Subcutaneous adipose tissue (tissue), 4 donors: ENCODE results near the gene TBC1D20. TPM values are rescaled to one million over a fixed set of nuclear protein-coding genes. Genes with fewer than 3 reads are reported as not detected.

Experiments
- total RNA-seq, 4 donors: library from RNA; depleted of rRNA; stranded (reverse); fragments of >200 nt; gene quantifications; one replicate each; pipeline ENCODE4 v1.1.0, GENCODE V29; 2016
- TF ChIP-seq, protein P1 (sequence below): fragments of 450-650 bp; IDR thresholded peaks from one replicate; pipeline ENCODE4 v1.5.1; 2016; ENCODE audit warnings: low read depth, mild to moderate bottlenecking, control low read depth, antibody characterized with exemption, moderate library complexity

Gene TBC1D20
- total RNA-seq, 4 donors from 2014 or later, result 36.9 to 54.5 (median 44.6) TPM

DNA sequence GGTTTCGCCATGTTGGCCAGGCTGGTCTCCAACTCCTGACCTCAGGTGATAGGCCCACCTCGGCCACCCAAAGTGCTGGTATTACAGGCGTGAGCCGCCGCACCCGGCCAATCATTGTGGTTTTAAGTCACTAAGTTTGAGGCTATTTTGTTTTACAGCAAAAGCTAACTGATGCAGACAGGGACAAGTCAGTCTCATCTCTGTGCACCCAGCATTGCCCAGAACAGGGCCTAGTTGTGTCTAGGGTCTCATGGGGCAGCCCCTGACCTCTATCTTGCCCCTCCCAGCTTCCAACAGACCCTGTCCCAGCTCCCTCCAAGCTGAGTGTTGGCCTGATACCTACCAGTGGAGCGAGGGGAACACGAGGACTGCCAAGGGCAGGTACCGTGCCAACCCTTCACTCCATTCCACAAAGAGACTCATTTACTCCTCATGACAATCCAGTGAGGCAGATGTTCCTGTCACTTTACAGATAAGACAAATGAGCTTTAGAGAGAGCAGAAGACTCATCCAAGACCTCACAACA is 63.1 kb downstream of the TBC1D20 start:
- TF ChIP-seq, protein P1, sequence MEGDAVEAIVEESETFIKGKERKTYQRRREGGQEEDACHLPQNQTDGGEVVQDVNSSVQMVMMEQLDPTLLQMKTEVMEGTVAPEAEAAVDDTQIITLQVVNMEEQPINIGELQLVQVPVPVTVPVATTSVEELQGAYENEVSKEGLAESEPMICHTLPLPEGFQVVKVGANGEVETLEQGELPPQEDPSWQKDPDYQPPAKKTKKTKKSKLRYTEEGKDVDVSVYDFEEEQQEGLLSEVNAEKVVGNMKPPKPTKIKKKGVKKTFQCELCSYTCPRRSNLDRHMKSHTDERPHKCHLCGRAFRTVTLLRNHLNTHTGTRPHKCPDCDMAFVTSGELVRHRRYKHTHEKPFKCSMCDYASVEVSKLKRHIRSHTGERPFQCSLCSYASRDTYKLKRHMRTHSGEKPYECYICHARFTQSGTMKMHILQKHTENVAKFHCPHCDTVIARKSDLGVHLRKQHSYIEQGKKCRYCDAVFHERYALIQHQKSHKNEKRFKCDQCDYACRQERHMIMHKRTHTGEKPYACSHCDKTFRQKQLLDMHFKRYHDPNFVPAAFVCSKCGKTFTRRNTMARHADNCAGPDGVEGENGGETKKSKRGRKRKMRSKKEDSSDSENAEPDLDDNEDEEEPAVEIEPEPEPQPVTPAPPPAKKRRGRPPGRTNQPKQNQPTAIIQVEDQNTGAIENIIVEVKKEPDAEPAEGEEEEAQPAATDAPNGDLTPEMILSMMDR, result no peak

DNA sequence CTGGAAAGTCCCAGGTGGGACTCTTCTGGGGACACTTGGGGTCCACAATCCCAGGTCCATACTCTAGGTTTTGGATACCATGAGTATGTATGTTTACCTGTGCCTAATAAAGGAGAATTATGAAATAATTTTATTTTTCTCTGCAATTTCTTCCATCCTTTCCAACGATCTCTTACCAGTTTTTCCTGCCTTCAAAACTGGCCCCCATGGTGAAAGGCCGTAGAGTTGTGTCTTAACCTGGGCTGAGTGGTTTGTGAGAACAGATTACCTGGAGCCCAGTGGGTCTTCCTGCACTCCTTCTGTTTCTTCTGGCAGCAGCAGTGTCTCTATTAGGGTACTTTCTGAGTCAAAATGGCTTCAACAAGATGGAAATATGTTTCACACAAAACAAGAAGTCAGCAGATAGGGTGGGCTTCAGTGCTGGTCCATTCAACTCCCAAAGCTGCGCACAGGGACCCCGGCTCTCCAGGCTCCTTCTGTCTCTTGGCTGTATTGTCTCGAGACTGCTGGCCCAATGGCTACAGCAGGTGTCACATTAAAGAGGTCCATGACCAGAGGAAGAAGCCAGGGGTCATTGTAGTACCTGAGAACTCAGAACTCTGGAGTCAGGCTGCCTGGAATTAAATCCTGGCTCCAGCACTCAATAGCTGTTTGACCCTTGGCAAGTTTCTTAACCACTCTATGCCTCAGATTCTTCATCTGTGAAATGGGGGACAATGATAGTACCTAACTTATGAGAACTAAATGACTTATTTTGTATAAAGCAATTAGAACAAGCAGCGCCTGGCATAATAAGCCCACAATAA is 64.7 kb downstream of the TBC1D20 start:
- TF ChIP-seq, protein P1, result no peak

DNA sequence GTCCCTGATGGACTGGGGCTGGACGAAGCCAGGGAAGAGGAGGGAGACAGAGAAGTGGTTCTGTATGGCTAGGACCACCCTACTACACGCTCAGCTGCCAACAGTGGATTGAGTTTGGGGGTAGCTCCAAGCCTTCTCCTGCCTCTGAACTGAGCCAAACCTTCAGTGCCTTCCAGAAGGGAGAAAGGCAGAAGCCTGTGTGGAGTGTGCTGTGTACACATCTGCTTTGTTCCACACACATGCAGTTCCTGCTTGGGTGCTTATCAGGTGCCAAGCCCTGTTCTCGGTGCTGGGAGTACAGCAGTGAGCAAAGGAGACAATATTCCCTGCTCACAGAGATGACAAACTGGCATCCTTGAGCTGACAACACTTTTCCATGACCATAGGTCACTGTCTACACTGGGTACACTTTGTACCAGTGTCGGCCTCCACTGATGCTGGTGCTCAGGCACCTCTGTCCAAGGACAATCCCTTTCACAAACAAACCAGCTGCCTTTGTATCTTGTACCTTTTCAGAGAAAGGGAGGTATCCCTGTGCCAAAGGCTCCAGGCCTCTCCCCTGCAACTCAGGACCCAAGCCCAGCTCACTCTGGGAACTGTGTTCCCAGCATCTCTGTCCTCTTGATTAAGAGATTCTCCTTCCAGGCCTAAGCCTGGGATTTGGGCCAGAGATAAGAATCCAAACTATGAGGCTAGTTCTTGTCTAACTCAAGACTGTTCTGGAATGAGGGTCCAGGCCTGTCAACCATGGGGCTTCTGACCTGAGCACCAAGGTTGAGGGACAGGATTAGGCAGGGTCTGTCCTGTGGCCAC is 65.5 kb downstream of the TBC1D20 start:
- TF ChIP-seq, protein P1, result no peak

DNA sequence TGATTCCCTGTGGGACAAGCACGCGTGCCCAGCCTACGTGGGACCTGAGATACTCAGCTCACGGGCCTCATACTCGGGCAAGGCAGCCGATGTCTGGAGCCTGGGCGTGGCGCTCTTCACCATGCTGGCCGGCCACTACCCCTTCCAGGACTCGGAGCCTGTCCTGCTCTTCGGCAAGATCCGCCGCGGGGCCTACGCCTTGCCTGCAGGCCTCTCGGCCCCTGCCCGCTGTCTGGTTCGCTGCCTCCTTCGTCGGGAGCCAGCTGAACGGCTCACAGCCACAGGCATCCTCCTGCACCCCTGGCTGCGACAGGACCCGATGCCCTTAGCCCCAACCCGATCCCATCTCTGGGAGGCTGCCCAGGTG is 66.1 kb downstream of the TBC1D20 start:
- TF ChIP-seq, protein P1, result no peak

GRCh38 chr20:391041-391711 is 71.2 kb downstream of the TBC1D20 start:
- TF ChIP-seq, protein P1, result no peak

GRCh38 chr20:389220-389619 is 73.1 kb downstream of the TBC1D20 start:
- TF ChIP-seq, protein P1, result no peak
